GM13977 (cell line): ENCODE results near the gene ARG1.
A peak's percentile ranks its signal among the peaks of the same experiment; 100 is the strongest.

Experiments
- DNase-seq: peaks from one replicate; pipeline ENCODE4 v3.0.0; 2012; ENCODE audit warnings: low spot score
- in situ Hi-C: fragments of 300-500 bp; cut with MboI; formaldehyde crosslinking; loops from one replicate; pipeline ENCODE4 v1.12.0; 2022; ENCODE audit warnings: low sequenced_read_pairs, low pct_unique_long_range_greater_than_20kb, mixed read lengths, inconsistent platforms; ENCODE audit not compliant: unreplicated experiment
- TF ChIP-seq, protein P1 (sequence below): IDR thresholded peaks from 2 replicates; pipeline ENCODE4 v1.5.1; 2012; ENCODE audit warnings: mild to moderate bottlenecking, control low read depth; ENCODE audit not compliant: insufficient read depth; ENCODE audit errors: extremely low read depth, missing control alignments

Gene ARG1

DNA sequence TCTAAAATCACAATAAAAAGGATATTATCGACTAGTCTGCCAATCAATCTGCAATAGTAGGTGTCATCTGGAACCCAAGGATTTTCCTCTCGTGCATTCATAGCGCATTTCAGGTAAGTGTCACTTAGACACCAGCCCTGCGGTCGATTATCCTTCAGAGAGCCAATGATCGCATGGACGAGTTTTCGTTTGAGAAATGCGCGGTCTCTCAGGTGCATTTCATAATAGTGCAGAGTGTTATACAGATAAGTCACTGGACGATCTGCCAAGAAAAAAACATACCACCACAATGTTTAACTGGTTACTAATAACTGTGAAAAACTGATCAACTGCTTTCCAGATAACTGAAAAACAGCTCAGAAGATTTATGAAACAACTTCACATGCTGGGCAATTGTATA, 21.0 kb downstream of the ARG1 start:
- in situ Hi-C loops = no loop called here
- TF ChIP-seq, protein P1, sequence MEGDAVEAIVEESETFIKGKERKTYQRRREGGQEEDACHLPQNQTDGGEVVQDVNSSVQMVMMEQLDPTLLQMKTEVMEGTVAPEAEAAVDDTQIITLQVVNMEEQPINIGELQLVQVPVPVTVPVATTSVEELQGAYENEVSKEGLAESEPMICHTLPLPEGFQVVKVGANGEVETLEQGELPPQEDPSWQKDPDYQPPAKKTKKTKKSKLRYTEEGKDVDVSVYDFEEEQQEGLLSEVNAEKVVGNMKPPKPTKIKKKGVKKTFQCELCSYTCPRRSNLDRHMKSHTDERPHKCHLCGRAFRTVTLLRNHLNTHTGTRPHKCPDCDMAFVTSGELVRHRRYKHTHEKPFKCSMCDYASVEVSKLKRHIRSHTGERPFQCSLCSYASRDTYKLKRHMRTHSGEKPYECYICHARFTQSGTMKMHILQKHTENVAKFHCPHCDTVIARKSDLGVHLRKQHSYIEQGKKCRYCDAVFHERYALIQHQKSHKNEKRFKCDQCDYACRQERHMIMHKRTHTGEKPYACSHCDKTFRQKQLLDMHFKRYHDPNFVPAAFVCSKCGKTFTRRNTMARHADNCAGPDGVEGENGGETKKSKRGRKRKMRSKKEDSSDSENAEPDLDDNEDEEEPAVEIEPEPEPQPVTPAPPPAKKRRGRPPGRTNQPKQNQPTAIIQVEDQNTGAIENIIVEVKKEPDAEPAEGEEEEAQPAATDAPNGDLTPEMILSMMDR = no peak
- DNase-seq = no peak

DNA sequence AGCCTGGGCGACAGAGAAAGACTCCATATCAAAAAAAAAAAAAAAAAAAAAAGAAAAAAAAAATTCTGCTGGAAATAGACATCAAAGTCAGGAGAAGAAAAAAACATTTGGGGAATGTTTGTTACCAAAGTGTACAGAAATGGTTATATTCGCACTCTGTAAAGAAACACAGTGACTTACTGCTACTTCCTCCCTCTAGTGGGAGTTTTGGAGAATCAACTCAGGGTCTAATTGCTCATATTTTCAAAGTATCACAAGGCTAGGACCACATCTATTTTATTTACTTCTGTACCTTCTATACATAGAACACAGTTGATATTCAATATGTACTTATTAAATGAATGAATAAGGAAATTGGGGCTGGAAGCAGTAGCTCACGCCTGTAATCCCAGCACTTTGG, 24.4 kb downstream of the ARG1 start:
- DNase-seq = no peak
- TF ChIP-seq, protein P1 = peak; percentile 17
- in situ Hi-C loops = no loop called here

DNA sequence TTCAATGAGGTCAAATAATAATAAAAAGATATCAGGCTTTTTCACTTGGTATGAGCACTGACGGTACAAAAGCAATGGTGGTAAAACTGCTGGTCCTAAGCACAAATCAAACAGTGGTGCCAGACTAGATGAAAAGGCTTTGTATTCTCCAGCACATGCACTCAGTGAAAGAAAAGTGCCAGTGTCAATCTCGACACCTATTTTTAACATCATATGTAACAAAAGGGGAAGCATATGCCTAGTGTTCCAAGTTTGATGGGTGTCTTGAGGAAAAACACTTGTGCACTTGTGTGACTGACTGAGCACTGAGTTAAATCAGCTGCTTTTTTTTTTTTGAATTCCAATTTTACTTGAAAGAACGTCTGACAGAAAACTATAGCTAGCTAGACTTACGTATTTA, 27.7 kb downstream of the ARG1 start:
- DNase-seq = no peak
- in situ Hi-C loops = no loop called here
- TF ChIP-seq, protein P1 = no peak

DNA sequence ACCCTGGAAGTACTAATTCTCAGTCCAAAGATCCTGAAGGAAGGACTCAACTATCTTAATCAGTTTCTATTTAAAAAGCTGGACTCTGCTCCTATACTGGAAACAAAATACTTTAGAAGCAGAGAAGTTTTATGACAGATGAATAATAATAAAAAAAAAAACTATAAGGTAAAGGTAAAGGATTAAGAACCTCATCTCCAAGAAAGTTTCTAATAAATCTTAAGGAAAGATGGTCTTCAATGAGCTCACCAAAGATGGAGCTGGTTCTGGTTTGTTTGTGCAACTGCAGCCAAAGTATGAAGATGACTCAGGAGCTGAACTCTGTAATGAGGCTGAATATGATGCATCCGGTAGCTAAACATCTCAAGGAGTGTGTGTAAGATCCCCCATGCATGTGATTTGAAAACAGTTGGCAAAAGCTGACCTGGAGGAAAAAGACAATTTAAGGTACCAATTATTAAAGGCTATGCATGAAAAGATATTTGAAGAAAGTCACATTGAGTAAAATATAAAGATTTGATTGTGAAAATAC, 29.8 kb downstream of the ARG1 start:
- TF ChIP-seq, protein P1 = no peak
- in situ Hi-C loops = no loop called here
- no peak for DNase-seq

DNA sequence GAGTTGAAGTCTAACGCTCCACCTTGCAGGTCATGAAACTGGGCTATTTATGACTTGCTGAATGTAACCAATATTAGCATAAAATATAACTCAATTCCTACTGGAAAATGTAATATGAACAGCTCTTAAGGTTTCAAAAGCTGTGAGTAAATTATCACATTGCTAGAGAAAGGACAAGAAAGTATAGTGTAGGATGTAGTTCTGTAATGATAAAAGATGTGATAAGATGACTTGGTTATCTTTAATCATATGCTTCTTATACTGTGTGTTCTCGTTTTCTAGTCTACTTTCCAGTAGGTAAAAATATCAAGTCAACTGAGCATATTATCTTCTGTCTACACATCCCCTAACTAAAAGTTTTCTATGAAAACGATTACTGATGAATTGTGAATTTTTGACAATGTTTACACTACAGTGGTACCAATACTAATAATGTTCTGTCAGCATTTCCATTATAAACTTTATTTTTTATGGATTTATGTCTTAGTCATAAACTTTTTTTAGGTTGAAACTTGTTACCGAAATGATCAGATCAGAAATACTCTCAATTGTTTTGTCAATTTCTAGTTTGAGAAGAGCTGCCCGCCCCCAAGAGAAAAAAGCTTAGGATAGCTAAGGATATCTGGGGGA, 40.4 kb downstream of the ARG1 start:
- in situ Hi-C loops = no loop called here
- DNase-seq = no peak

DNA sequence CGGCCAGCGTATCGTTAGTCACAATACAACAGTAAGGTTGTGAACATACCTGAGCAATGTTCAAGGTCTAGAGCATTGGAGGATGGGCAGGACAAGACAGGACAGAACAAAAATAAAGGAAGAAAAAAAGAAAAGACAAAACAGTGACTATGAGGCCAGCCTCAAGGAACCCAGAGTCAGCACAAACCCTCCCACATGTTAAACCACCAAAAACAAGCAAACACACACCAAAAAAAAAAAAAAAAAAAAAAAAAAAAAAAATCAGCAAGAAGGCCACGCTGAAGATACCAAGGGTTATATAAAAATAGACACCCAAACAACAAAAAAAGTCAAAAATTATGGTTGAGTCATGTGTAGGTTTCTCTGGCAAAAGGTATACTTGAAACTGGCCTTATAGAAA, 42.2 kb downstream of the ARG1 start:
- DNase-seq = no peak
- TF ChIP-seq, protein P1 = no peak
- in situ Hi-C loops = no loop called here

More for the DNA sequence above, 40.4 kb downstream of the ARG1 start:
- TF ChIP-seq, protein P1 = no peak
